ENCODE results near the gene SHB.

- TF ChIP-seq EZH2 (IDR thresholded peaks at IDR 0.05; ENCODE audit: low read depth): no peak
- TF ChIP-seq CTCF (conservative IDR thresholded peaks at IDR 0.05): no peak
These were observed 141.9 kb downstream of the SHB start for GRCh38 chr9:37927132-37927531.
